Effector CD8-positive, alpha-beta T cell (primary cell): Measurements from ENCODE around the gene DYRK1B.
A peak's percentile ranks its signal among the peaks of the same experiment; 100 is the strongest.
"Not testable (repeated sequence)": the region's sequence is repeated elsewhere in the genome, so short reads cannot be mapped to it uniquely, and the experiment has no call there.

Experiments
- DNase-seq: peaks from one replicate; lab custom pipeline; 2025; lab: John Stamatoyannopoulos, UW
- total RNA-seq, 4 experiments: gene quantifications; one replicate each; lab custom pipeline; 2026; lab: John Stamatoyannopoulos, UW

Gene DYRK1B
- total RNA-seq = 25.4 to 38.9 (median 30.0) reads per million in 4 experiments

- DNase-seq = peak; percentile 96
Observed at GRCh38 chr19:39833464-39834286, at the start of gene DYRK1B. TSS of gene DYRK1B (minus strand) at chr19:39834162. CDS start at chr19:39831867, 2,295 bp downstream.

GRCh38 chr19:39882645-39883044 lies 48.7 kb upstream of the DYRK1B start:
- not testable (repeated sequence) for DNase-seq

GRCh38 chr19:39881495-39882110 lies 47.6 kb upstream of the DYRK1B start:
- peak; percentile 23 for DNase-seq

- not testable (repeated sequence) for DNase-seq
Observed at GRCh38 chr19:39880241-39880640, 46.3 kb upstream of the DYRK1B start.

GRCh38 chr19:39879796-39880195 lies 45.8 kb upstream of the DYRK1B start:
- DNase-seq = not testable (repeated sequence)

- not testable (repeated sequence) for DNase-seq
Observed at GRCh38 chr19:39878866-39879265, 44.9 kb upstream of the DYRK1B start.

GRCh38 chr19:39878398-39878797 lies 44.4 kb upstream of the DYRK1B start:
- no peak for DNase-seq

GRCh38 chr19:39877982-39878381 lies 44.0 kb upstream of the DYRK1B start:
- not testable (repeated sequence) for DNase-seq

GRCh38 chr19:39877488-39877887 lies 43.5 kb upstream of the DYRK1B start:
- DNase-seq = peak; percentile 61

GRCh38 chr19:39876486-39876885 lies 42.5 kb upstream of the DYRK1B start:
- not testable (repeated sequence) for DNase-seq

GRCh38 chr19:39875401-39875864 lies 41.5 kb upstream of the DYRK1B start:
- DNase-seq = not testable (repeated sequence)

GRCh38 chr19:39874404-39874803 lies 40.4 kb upstream of the DYRK1B start:
- no peak for DNase-seq

GRCh38 chr19:39873385-39873784 lies 39.4 kb upstream of the DYRK1B start:
- no peak for DNase-seq

GRCh38 chr19:39871886-39872866 lies 38.2 kb upstream of the DYRK1B start:
- no peak for DNase-seq

GRCh38 chr19:39871362-39871761 lies 37.4 kb upstream of the DYRK1B start:
- DNase-seq = no peak

- no peak for DNase-seq
Observed at GRCh38 chr19:39870171-39870971, 36.4 kb upstream of the DYRK1B start.

GRCh38 chr19:39867952-39868351 lies 34.0 kb upstream of the DYRK1B start:
- DNase-seq = no peak

GRCh38 chr19:39867133-39867532 lies 33.2 kb upstream of the DYRK1B start:
- no peak for DNase-seq

- DNase-seq = no peak
Observed at GRCh38 chr19:39865953-39866352, 32.0 kb upstream of the DYRK1B start.

- no peak for DNase-seq
Observed at GRCh38 chr19:39865186-39865585, 31.2 kb upstream of the DYRK1B start.

GRCh38 chr19:39864118-39864517 lies 30.2 kb upstream of the DYRK1B start:
- DNase-seq = no peak
